Testis (tissue), 3 donors: ENCODE results near the gene PRICKLE4. TPM values are rescaled to one million over a fixed set of nuclear protein-coding genes. Genes with fewer than 3 reads are reported as not detected.

ENCODE experiments used
- DNase-seq: peaks from one replicate; pipeline ENCODE4 v3.0.0-alpha.2; 2019
- H3K27ac ChIP-seq, 2 donors: fragments of 200-600 bp; sonication (generic); one replicate each; pipeline ENCODE4 v1.5.1; 2019
- H3K27me3 ChIP-seq: fragments of 200-600 bp; sonication (generic); one replicate; pipeline ENCODE4 v1.5.1; 2019
- H3K36me3 ChIP-seq: fragments of 200-600 bp; sonication (generic); one replicate; pipeline ENCODE4 v1.5.1; 2017; ENCODE audit warnings: low read depth; ENCODE audit errors: missing control alignments
- H3K4me1 ChIP-seq: fragments of 200-600 bp; sonication (generic); one replicate; pipeline ENCODE4 v1.5.1; 2019
- H3K4me3 ChIP-seq, 2 donors: fragments of 200-600 bp; sonication (generic); one replicate each; pipeline ENCODE4 v1.5.1; 2017 to 2019
- H3K9me3 ChIP-seq: fragments of 200-600 bp; sonication (generic); one replicate; pipeline ENCODE4 v1.5.1; 2017
- POLR2A ChIP-seq: fragments of 450-650 bp; IDR thresholded peaks from one replicate; pipeline ENCODE4 v1.6.1; 2017; ENCODE audit warnings: antibody characterized with exemption, mild to moderate bottlenecking, moderate library complexity
- WGBS, 2 donors: methylation state at CpG; one replicate each; pipeline ENCODE4 v1.1.5; 2018; 5-methylcytosine and 5-hydroxymethylcytosine counted together
- intact Hi-C: fragments of 100-400 bp; cut with DNase I; formaldehyde crosslinking; loops from one replicate; pipeline ENCODE4 v1.15.1; 2023; ENCODE audit warnings: low total_unique reads
- polyA plus RNA-seq: library from polyadenylated mRNA; stranded (reverse); fragments of 350-450 nt; fragmentation: Illumina TruSeq; extraction: RNeasy Lipid Tissue Mini Kit (QIAGEN cat#74804); gene quantifications from one replicate; pipeline ENCODE4 v1.2.3, GENCODE V29; 2014; ENCODE audit warnings: low read depth, low replicate concordance; ENCODE audit not compliant: insufficient read depth
- total RNA-seq, 2 donors: library from RNA; depleted of rRNA; stranded (reverse); fragments of >200 nt; gene quantifications; one replicate each; pipeline ENCODE4 v1.2.3, GENCODE V29; 2016
- TF ChIP-seq, protein P1 (sequence below), 3 experiments: fragments of 450-650 bp in 2 of 3; fragments of 200-600 bp in 1 of 3; sonication (generic) in 1 of 3; IDR thresholded peaks; one replicate each; pipeline ENCODE4 v1.5.1; 2016 to 2019; ENCODE audit warnings: antibody characterized with exemption in 3 of 3, mild to moderate bottlenecking in 2 of 3, moderate library complexity in 1 of 3

Gene PRICKLE4
- total and polyA plus RNA-seq, 3 donors from 2014 or later: 1.9 to 10.6 TPM; not detected in 1

- Histone ChIP-seq H3K4me1 (peaks cover 13% of the 10 kb centered on the region), H3K4me3 (no peak overlapping the region), H3K27ac (no peak overlapping the region), H3K9me3 (no peaks in the 10 kb centered on the region), H3K36me3 (no peaks in the 10 kb centered on the region), H3K27me3 (no peaks in the 10 kb centered on the region)
- TF ChIP-seq POLR2A: no peak
- TF ChIP-seq, protein P1, sequence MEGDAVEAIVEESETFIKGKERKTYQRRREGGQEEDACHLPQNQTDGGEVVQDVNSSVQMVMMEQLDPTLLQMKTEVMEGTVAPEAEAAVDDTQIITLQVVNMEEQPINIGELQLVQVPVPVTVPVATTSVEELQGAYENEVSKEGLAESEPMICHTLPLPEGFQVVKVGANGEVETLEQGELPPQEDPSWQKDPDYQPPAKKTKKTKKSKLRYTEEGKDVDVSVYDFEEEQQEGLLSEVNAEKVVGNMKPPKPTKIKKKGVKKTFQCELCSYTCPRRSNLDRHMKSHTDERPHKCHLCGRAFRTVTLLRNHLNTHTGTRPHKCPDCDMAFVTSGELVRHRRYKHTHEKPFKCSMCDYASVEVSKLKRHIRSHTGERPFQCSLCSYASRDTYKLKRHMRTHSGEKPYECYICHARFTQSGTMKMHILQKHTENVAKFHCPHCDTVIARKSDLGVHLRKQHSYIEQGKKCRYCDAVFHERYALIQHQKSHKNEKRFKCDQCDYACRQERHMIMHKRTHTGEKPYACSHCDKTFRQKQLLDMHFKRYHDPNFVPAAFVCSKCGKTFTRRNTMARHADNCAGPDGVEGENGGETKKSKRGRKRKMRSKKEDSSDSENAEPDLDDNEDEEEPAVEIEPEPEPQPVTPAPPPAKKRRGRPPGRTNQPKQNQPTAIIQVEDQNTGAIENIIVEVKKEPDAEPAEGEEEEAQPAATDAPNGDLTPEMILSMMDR (IDR thresholded peaks at IDR 0.05): no peak
- intact Hi-C loops: no loop called here
- DNase-seq: no peak
- 81 to 98% methylated on average over 3 of the region's 3 CpGs for WGBS, 2 donors
Measured at GRCh38 chr6:41774841-41775240, 5.7 kb upstream of the PRICKLE4 start.

DNA sequence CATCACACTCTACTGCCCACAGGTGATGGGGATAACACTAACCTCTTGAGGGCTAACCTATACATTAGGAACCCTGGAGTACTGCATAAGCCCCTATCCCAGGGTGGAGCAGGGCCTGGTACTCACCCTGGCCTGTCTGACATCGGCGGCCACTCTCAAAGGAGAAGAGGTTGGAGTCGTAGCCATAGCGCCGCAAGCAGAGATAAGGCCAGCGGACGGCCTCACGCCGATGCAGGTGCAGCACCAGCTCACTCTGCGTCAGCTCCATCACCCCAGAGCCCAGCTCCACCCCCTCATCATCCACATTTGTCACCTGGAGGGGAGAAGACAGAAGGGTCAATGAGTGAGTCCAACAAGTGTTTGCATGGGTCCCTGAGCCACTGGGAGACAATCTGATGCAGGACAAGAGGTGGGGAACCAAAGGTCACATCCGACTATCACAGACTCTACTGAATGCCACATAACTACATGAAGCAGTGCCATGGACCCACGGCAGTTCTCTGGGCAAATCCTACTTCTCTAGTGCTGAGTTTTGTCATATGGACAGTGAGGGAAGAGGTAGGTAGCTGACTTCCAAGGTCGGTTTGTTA, 5.2 kb upstream of the PRICKLE4 start:
- Histone ChIP-seq H3K9me3 (no peaks in the 10 kb centered on the region), H3K27ac (no peak overlapping the region), H3K4me3 (no peak overlapping the region), H3K4me1 (peaks cover 13% of the 10 kb centered on the region), H3K36me3 (no peaks in the 10 kb centered on the region), H3K27me3 (no peaks in the 10 kb centered on the region)
- no peak for DNase-seq
- intact Hi-C loops: no loop called here
- WGBS, 2 donors: 82 to 85% methylated on average over 13 of the region's 13 CpGs
- no peak for TF ChIP-seq POLR2A
- TF ChIP-seq, protein P1 (IDR thresholded peaks at IDR 0.05): no peak

GRCh38 chr6:41777551-41778285, 2.9 kb upstream of the PRICKLE4 start:
- no peak overlapping the region for H3K27ac ChIP-seq
- H3K9me3 ChIP-seq: no peaks in the 10 kb centered on the region
- intact Hi-C loops: no loop called here
- TF ChIP-seq, protein P1 (IDR thresholded peaks at IDR 0.05): no peak
- TF ChIP-seq POLR2A: no peak
- H3K36me3 ChIP-seq: no peaks in the 10 kb centered on the region
- 77 to 79% methylated on average over 5 of the region's 5 CpGs for WGBS, 2 donors
- no peak overlapping the region for H3K4me3 ChIP-seq
- DNase-seq: no peak
- H3K27me3 ChIP-seq: no peaks in the 10 kb centered on the region
- H3K4me1 ChIP-seq: peaks cover 23% of the 10 kb centered on the region

DNA sequence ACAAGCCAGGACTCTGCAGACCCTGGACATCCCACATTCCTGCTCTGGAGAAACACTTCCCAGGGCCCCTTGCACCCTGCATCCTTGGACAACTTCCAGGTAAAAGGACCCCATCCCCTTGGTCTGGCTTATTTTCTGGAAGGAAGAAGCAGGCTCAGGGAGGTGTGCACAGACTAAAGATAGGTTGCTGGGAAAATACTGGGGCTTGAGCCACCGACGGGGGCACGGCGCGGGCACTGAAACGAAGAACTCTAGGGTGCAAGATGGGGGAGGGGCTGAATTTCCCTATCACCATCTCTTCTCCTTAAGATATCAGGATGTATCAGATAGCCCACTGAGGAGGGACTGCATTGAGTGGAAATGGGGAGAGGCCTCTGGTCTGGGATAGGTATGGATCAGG, 1.7 kb upstream of the PRICKLE4 start:
- H3K27me3 ChIP-seq: no peaks in the 10 kb centered on the region
- no peak overlapping the region for H3K27ac ChIP-seq
- no peaks in the 10 kb centered on the region for H3K9me3 ChIP-seq
- H3K36me3 ChIP-seq: no peaks in the 10 kb centered on the region
- peaks cover 23% of the 10 kb centered on the region for H3K4me1 ChIP-seq
- no peak for TF ChIP-seq POLR2A
- TF ChIP-seq, protein P1 (IDR thresholded peaks at IDR 0.05): no peak
- DNase-seq: no peak
- peak overlapping the region; percentile 73 to 81 for H3K4me3 ChIP-seq
- intact Hi-C loops: no loop called here
- 25 to 39% methylated on average over 6 of the region's 6 CpGs for WGBS, 2 donors
